CD4-positive, alpha-beta T cell treated with Interleukin-2 at 100 ng/mL for 4 hours (primary cell): ENCODE data around the gene SUV39H2.
A peak's percentile ranks its signal among the peaks of the same experiment; 100 is the strongest.
"Not testable (repeated sequence)": the region's sequence is repeated elsewhere in the genome, so short reads cannot be mapped to it uniquely, and the experiment has no call there.

Experiments
- DNase-seq: peaks from one replicate; pipeline ENCODE4 v3.0.0-alpha.2; 2020; ENCODE audit warnings: low spot score

SUV39H2 gene

GRCh38 chr10:14936584-14936983 is 57.9 kb downstream of the SUV39H2 start:
- no peak for DNase-seq

GRCh38 chr10:14938971-14939370 is 60.3 kb downstream of the SUV39H2 start:
- peak; percentile 15 for DNase-seq

DNA sequence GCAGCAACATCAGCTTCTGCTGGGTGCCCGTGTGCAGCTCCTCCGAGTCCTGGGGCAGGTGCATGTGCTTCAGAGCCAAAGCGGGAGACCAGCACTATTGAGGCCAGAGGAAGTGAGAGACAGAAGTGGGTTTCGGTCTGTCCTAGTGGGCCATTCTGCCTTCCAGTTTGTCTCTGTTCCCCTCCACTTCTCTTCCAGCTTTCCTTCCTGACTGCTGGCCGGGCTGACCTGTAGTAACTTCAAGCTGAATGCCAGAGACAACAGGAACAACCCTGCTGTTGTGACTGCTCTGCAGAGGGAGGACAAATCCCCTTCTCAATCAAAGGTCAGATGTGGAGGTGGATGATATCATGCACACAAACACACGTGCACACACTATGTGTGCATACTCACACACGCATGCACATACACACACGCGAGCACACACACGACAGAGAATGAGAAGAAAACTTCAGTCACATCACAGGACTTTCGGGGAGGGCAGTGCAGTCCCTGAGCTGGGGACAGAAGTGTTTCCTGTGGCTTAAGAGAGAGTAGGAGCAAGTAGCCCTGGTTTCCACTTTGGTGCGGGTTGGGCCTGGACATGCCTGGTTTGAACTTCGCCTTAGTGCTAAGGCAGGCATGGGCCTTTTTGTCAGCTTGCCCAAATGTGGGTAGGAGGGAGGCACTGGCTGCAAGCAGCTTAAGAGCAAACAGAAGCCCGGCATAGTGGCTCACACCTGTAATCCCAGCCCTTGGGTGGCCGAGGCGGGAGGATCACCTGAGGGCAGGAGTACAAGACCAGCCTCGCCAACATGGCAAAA is 63.7 kb downstream of the SUV39H2 start:
- DNase-seq = not testable (repeated sequence)

GRCh38 chr10:14942950-14943338 is 64.3 kb downstream of the SUV39H2 start:
- DNase-seq = not testable (repeated sequence)

DNA sequence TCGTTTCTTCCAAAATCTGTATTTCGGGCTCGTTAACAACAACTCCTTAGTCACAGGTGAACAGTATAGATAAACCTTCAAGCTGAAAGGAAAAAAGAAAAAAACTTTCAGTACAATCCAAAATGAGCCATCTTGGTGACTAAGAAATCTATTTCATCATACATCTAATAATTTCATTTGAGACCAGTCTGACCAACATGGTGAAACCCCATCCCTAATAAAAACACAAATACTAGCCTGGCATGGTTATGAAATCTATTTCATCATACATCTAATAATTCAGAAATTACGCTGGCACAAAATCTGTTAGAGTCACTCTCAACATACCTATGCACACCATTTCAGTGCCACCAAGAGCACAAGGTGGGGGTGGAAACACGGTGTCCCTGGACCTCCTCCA is 66.4 kb downstream of the SUV39H2 start:
- no peak for DNase-seq

DNA sequence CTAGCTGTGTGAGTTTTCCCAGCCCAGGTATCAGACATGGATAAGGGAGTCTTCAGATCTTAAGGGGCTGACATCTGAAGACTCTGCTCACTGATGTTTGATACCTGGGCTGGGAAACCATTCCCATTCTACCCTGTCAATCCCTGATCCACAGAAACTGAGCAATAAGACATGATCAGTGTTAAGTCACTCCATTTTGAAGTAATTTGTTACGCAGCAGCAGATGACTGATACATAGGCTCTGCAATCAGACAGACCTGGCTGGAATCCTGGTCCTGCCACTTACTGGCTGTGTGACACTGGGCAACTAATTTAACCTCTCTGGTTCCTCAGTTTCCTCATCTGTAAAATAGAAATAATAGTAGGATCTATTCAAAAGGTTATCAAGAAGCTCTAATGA is 68.6 kb downstream of the SUV39H2 start:
- no peak for DNase-seq

- DNase-seq = no peak
Measured at GRCh38 chr10:14949291-14949690, 70.6 kb downstream of the SUV39H2 start.

- no peak for DNase-seq
Measured at GRCh38 chr10:14952851-14953423, 74.3 kb downstream of the SUV39H2 start.

- no peak for DNase-seq
Measured at GRCh38 chr10:14953424-14954000, 74.8 kb downstream of the SUV39H2 start.
